ENCODE measurements around the gene SLC27A1.
"Not testable (repeated sequence)": the region's sequence is repeated elsewhere in the genome, so short reads cannot be mapped to it uniquely, and the experiment has no call there.

SLC27A1 gene

DNA sequence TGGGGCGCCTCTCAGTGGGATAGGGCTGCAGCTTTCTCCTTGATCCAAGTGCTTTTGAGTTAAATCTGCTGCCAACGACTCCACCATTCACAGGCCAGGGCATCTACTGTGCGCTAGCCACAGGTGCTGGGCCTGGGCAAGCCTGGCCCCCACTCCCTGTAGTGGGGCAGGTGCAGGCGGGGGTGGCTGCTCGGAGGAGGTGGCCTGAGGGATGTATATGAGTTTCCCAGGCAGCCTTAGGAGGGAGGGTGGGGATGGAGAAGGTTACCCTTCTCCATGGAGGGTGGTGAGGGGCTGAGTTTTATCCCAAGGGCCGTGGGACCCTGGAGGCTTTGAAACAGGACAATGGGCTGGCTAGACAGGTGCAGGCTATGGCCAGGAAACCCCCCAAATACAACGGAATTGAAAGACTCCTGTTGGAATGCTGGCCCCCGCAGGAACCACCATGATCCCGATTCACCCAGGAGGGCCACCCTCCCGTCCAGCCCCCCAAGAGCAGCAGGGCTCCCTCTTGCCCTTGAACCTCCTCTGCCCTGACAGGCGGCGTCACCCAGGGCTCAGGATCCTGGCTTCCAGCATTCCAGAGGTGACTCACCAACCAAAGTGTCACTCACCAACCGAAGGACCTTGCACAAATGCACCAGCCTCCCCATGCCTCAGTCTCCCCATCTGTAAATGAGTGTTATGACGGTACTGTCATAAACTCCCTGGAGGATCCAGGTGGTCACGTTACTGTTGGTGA lies 45.3 kb downstream of the SLC27A1 start:
- no peak for DNase-seq

GRCh38 chr19:17517898-17518297 lies 47.6 kb downstream of the SLC27A1 start:
- no peak for DNase-seq

DNA sequence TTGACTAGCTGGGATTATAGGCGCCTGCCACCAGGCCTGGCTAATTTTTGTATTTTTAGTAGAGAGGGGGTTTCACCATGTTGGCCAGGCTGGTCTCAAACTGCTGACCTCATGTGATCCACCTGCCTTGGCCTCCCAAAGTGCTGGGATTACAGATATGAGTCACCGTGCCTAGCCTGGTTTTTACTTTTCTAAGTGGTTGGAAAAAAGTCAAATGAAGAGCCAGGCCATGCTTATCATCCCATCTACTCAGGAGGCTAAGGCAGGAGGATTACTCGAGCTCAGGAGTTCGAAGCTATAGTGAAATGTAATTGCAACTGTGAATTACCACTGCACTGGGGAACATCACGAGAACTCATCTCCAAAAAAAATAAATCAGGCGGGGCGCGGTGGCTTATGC lies 48.3 kb downstream of the SLC27A1 start:
- DNase-seq = not testable (repeated sequence)

DNA sequence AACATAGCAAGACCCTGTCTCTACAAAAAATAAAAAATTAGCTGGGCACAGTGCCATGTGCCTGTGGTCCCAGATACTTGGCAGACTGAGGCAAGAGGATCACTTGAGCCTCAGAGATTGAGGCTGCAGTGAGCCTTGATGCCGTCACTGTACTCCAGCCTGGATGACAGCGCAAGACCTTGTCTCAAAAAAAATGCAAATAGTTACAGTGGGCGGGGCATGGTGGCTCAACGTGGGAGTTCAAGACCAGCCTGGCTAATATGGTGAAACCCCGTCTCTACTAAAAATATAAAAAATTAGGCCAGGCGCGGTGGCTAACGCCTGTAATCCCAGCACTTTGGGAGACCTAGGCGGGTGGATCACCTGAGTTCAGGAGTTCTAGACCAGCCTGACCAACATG lies 49.6 kb downstream of the SLC27A1 start:
- DNase-seq = no peak

- no peak for DNase-seq
Observed at GRCh38 chr19:17520865-17521264, 50.5 kb downstream of the SLC27A1 start.

DNA sequence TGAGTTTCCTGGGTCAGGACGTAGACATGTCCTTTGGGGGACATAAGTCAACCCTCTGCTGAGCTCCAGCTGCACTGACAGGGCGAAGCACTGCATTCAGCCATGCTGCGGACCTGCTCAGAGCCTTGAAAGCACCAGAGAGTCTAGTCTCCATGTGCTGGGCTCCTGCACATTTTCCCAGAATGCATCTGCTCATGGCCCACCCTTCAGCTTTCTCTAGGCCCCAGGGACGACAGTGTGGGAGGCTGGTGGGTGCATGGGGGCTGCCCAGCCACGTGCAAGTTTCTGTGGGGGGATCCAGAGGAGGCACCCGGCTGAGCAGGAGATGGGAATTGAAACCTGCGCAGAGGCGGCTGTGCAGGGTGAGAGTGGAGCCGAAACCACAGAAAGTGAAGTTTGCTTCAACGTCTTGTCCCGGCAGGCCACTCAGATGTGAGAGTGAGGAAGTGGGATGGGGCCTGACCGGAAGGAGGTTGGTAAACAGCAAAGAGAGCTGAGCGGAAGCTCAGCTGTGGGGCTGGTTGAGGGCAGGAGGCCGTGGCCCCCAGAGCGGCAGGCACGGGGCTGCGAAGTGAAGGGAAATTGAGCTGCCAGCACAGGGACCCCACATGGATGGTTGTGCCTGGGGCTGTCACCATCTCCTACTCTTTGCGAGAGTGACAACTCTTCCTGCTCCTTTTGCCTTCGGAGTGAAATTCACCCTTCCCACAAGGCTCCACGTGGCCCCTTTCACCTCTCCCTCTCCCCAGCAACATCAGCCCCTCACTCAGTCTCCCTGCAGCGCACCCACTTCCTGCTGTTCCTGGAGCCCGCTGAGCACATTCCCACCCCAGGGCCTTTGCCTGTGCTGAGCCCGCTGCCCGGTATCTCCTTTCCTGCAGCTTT lies 52.9 kb downstream of the SLC27A1 start:
- peak; percentile 95 for DNase-seq

DNA sequence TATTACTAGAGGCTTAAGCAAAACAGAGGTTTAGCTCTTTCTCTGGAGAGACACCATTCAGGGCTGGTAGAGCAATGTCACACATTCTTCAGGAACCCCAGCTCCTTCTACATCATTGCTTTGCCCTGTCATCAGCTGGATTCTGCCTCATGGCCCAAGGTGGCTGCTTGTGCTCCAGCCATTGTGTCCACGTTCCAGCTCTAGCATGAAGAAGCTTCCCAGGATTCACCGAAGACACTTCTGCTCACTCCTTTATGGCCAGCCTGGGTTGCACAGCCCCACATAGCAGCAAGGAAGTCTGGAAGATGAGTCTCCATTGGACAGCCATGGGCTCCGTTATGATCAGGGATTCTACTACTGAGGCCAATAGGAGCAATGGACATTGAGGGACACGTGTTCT lies 54.3 kb downstream of the SLC27A1 start:
- no peak for DNase-seq

DNA sequence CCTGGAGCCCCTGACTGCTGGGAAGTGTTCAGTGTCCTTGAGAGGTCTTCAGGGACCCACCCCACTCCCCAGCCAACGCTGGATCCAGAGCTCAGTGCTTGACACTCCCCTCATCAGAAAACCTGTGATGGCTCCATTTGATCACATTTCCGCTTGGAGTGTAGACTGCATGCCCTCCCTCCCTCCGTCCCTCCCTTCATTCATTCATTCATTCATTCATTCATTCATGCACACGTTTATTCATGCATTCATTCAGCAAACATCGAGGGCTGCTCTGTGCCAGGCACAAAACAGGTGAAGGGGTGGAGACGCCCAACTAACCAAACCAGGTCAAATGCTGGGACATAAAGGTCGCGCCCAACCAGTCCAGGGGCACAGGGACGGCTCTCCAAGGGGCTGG lies 54.8 kb downstream of the SLC27A1 start:
- no peak for DNase-seq

DNA sequence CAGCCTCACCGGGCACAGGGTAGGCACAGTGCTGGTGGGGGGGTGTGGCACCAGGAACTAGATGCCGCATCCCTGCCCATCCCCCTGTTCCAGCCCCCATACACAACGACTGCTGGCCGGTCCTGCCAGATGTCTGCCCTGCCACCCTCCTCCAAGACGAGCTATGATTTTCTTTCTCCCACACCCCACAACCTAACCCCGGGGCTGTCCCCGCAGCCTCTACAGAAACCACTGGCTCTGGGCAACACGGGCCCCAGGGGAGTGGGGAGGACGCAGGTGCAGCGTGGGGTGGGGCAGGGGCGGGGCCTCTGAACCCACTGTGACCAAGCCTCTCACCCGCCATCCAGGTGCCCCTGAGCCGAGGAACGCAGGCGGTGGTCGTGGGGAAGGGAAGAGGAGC lies 56.6 kb downstream of the SLC27A1 start:
- no peak for DNase-seq

GRCh38 chr19:17527326-17527725 lies 57.0 kb downstream of the SLC27A1 start:
- DNase-seq = no peak

- no peak for DNase-seq
Observed at GRCh38 chr19:17528610-17529009, 58.3 kb downstream of the SLC27A1 start.

GRCh38 chr19:17529239-17530158 lies 59.2 kb downstream of the SLC27A1 start:
- no peak for DNase-seq

GRCh38 chr19:17530586-17530985 lies 60.3 kb downstream of the SLC27A1 start:
- DNase-seq = no peak

DNA sequence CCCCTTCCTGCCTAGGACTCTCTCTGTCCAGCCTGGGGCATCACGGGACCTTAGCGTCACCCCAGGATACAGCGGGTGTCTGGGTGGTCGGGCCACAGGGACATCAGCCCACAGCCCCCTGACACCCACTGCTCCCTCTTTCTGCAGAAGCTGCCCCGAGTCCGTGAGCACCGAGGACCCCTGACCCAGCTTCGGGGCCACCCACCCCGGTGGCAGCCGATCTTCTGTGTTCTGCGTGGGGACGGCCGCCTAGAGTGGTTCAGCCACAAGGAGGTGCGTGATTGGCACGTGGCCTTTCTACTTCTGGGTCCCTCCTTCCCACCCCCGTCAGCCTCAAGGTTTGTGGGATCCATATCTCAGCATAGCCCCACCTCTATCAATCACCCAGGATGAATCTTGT lies 61.8 kb downstream of the SLC27A1 start:
- no peak for DNase-seq

DNA sequence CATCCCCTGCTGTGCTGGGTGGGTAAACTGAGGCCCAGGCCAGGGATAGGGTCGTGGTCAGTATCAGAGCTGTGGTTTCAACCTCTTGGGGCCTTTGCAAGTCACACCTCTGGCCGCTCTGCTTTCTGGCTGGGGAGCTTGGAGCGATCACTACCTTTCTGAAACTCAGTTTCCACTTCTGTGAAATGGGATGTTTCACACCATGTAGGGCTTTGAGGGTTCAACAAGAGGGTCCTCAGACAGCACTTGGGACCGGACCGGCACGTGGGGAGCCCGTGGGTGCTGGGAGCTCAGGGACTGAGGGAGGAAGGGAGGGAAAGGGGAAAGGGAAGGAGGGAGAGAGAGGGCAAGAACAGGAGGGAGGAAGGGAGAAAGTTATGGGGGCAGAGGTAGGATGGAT lies 62.2 kb downstream of the SLC27A1 start:
- no peak for DNase-seq

DNA sequence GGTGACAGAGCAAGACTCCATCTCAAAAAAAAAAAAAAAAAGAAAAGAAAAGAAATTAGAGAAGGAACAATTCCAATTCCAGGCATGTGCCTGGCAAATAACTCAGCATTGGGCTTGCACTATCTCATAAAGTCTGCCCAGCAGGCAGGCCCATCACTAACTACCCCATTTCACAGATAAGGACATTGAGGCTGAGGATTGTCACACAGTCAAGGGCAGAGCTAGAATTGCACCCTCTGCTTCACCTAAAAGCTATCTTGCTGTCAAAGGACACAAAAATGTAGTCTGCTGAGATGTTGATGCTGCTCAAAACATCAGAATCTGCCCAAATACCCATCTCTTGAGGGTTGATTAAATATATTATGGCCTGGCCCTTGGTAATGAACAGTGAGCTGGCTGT lies 64.4 kb downstream of the SLC27A1 start:
- DNase-seq = no peak

GRCh38 chr19:17536955-17537354 lies 66.6 kb downstream of the SLC27A1 start:
- DNase-seq = no peak

- no peak for DNase-seq
Observed at GRCh38 chr19:17538684-17539237, 68.4 kb downstream of the SLC27A1 start.

DNA sequence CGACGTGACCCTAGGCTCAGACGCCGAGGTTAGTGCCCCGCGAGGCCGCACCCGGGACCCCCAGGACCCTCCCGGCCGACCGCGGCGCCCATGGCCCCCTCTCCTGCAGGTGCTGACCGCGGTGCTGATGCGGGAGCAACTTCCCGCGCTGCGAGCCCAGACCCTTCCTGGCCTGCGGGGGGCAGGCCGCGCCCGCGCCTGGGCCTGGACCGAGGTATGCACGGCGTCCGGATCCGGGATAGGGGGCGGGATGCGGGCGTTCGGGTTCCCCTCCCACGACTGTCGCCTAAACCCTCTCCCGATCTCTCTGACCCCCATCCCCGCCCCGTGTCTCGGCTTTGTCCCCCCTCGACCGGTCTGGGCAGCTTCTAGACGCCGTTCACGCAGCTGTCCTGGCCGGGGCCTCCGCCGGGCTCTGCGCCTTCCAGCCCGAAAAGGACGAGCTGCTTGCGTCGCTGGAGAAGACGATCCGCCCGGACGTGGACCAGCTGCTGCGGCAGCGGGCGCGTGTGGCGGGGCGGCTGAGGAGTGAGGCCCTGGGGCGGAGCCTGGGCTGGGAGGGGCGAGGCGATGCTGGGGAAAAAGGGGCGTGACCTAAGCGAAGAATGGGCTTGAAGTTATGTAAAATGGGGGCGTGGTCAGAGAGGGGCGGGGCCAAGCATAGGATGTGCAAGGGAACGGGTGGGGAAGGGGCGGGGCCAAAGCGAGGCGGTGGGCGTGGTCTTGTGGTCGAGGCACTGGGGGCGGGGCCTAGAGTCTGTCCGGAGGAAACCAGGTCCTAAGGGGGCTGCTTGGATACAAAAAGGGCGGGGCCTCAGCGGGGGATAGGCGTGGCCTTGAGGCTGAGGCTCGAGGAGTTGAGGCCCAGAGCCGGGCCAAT lies 69.2 kb downstream of the SLC27A1 start:
- DNase-seq = peak; percentile 82

DNA sequence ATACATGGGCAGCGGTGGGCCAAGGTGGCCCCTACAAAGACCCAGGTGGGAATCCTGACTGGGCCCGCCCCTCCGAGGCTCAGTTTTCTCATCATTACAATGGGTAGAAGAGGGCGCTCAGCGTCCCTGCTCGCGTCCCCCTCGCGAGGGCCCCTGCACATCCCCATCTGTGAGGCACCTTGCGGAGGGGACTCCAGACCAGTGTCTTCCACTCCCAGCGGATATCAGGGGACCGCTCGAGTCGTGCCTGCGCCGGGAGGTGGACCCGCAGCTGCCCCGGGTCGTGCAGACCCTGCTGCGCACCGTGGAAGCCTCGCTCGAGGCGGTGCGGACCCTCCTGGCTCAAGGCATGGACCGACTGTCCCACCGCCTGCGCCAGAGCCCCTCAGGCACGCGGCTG lies 69.8 kb downstream of the SLC27A1 start:
- DNase-seq = no peak

DNA sequence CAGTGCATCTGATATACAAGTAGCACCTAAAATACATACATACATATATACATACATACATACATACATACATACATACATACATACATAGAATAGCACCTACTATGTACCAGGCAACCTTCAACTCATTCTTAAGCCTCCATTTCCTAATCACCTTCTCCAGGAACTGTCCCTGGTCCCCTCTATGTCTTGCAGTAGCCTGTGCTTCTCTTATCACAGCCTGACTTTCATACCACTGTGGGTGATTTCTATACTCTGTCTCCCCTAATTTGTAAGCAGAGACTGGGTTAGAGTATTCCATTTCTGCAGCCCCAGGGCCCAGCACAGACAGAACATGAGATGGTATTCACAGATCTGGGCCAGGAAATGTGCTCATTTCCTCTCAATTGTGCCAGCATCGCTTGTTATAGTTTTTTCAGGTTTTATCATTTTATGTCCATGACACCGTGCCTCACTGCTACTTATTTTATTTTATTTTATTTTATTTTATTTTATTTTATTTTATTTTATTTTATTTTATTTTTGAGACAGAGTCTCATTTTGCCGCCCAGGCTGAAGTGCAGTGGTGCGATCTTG lies 70.9 kb downstream of the SLC27A1 start:
- DNase-seq = no peak

Measured in GF-D8 (cell line).